GM13976 (cell line): ENCODE results near the gene LHX6.

ENCODE experiments used
- DNase-seq: peaks from one replicate; pipeline ENCODE4 v3.0.0; 2012; ENCODE audit warnings: low spot score
- CTCF ChIP-seq: IDR thresholded peaks from 2 replicates; pipeline ENCODE4 v1.5.1; 2012; ENCODE audit warnings: borderline replicate concordance, mild to moderate bottlenecking; ENCODE audit not compliant: insufficient read depth; ENCODE audit errors: extremely low read depth, missing control alignments, control extremely low read depth
- in situ Hi-C: fragments of 300-500 bp; cut with MboI; formaldehyde crosslinking; loops from one replicate; pipeline ENCODE4 v1.12.0; 2022; ENCODE audit warnings: low sequenced_read_pairs, mixed read lengths, inconsistent platforms; ENCODE audit not compliant: unreplicated experiment

The LHX6 gene

GRCh38 chr9:122212473-122213004 lies 16.2 kb downstream of the LHX6 start:
- no peak for DNase-seq
- in situ Hi-C loops: no loop called here
- TF ChIP-seq CTCF: no peak

DNA sequence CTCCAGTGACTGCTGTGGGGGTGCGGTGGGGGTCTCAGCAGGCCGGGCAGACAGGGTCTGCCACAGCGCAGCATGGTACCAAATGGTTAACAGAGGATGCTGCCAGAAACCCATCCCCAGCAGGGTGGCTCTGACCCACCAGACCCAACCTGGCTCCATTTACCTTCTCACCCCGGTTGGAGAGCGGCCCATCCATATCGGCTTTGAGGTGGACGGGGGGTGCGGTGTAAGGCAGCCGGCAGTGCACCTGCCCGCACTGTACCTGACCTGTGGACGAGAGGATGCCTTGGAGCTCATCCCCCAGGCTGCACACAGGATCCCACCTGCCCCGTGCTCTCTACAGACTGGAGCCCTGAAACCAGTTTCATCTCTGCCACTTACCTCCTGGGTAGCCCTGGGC lies 19.3 kb downstream of the LHX6 start:
- DNase-seq: no peak
- in situ Hi-C loops: no loop called here
- TF ChIP-seq CTCF: no peak

- no peak for DNase-seq
- no peak for TF ChIP-seq CTCF
- in situ Hi-C loops: no loop called here
These were observed 21.7 kb downstream of the LHX6 start for GRCh38 chr9:122207096-122207495.

- in situ Hi-C loops: no loop called here
- TF ChIP-seq CTCF: no peak
These were observed 22.4 kb downstream of the LHX6 start for GRCh38 chr9:122206118-122207046.

DNA sequence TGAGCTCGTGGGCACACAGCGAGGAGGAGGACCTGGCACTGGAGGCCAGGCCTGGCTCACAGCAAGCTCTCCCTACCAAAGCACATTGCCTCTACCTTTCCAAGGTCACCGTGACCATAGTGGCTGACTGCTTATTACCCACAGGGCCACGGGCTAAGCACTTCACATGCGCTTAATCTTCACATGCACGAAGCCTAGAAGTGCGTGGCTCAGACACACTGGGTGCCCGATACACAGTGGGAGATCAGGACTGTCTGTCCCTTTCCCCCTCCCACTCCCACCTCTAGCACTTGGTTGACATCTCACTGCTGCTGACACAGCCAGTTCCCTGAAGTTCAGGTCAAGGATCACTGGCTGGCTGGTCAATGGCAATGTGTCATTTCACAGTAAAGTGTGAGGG lies 23.6 kb downstream of the LHX6 start:
- TF ChIP-seq CTCF: no peak
- in situ Hi-C loops: no loop called here
- no peak for DNase-seq

More at GRCh38 chr9:122206118-122207046, 22.4 kb downstream of the LHX6 start:
- DNase-seq: no peak

DNA sequence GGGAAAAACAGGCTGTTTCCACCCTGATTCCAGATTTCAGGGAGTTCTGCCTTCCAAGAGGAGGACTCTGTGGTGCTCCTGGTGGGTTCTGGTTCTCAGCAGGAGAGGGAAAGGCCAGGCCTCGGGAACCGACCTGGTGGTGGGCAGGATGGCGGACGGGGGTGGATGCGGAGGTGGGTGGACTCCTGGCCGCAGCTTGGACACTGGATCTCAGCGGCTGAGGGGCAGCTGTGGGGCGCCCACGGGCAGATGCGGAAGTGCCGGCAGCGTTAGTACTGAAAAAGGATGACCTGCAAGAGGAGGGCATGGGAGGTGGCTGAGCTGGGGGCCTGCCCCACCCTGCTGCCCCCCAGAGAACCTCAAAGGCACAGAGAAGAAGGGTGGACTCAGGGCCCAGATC lies 24.3 kb downstream of the LHX6 start:
- no peak for DNase-seq
- no peak for TF ChIP-seq CTCF
- in situ Hi-C loops: no loop called here

DNA sequence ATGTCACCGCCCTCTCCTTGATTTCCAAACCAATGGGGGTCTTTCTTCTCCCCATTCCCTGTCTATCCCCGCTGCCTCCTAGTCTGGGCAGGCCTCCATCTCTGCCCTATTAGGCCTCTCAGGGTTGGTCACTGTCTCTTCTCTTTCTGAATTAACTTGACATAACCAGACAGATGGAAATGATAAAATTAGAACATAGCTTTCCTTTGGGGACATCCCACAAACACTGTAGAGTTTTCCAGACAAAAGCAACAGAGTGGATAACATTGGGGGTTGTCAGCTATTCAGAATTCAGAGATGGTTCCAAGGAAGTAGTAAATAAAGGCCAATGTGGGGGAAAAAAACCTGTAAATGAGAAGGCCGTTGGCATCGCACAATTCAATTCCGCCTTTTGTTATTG lies 24.7 kb downstream of the LHX6 start:
- DNase-seq: no peak
- in situ Hi-C loops: no loop called here
- no peak for TF ChIP-seq CTCF
